DLD1 (cell line): ENCODE results near the gene QPCTL.

Source experiments
- in situ Hi-C: cut with HindIII; loops from 2 replicates; pipeline ENCODE4 v1.10.0; 2017; ENCODE audit warnings: low sequenced_read_pairs

Gene QPCTL

DNA sequence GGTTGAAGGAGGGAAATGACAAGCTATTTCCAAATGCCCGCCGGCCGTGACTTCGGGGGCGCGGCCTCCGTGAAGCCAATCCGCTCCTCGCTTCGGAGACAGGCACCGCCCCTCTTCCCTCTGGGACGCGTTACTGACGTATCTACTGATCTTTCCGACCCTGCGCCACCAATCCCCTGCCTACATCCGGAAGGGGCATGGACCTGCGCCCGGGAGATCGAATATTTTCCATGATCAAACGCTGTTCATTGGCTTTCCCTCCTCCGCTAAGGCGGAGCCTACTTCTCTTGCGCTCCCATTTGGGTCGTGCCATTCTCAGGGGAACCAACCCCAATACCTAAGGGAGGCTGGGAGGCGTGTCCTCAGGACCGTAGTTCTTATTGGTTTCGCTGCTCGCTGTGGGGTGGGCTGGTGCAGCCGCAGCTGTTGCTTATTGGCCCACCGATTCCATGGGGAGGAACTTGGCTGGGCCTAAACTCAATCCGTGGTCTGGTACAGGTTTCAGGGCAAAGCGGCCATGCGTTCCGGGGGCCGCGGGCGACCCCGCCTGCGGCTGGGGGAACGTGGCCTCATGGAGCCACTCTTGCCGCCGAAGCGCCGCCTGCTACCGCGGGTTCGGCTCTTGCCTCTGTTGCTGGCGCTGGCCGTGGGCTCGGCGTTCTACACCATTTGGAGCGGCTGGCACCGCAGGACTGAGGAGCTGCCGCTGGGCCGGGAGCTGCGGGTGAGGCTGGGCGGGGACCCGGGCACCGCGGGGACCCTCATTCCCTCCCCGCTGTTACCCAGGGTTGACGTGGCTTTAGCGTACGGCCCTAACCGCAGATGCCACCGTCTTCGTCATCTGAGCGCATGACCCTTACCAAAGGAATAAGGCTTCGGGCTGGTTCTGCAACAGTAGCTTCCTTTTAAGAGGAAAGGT is at the start of gene QPCTL:
Gene QPCTL, plus strand, starts transcription at position 480 of the 919 bp plus-strand sequence. Its CDS starts 38 bp downstream, at position 518.
- in situ Hi-C loops: no loop called here

DNA sequence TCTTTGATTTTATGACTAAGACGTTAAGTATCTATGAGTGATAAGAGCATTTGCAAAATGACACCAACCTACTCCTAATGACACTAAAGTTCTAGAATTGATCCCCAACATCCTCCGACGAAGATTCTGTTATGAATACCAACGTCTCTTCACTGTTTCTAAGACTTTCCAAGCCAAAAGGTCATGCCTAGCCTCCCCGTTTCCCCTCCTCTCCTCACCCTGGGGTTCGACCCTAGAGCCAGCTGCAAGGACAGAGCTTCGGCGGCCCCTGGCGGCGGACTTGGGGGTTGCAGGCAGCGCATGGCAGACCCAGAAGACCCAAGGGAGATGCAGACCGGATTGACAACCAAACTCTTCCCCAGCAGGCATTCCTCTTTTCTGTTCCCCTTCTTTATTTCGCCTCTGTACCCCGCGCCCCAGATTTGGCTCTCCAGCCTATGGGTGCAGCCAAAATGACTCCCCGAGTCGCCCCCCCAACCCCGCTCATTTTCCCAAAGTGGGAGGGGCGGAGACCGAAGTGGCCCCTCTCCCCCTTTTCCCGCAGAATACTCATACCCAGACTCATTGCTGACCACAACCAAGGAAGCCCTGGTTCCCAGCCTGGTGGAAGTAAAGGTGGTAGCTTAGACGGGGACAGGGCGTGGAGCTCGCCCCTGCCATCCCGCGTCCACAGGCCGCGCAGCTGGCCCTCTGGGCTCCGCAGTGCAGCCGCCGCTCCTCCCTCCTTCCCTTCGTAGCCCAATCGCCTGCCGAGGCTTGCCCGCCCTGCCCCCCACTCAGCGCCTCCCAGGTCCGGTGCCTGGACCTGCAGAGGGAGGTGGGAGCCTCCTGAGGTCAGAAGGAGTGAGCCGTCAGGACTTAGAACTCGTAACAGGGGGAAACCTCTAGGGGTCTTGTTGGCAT is 49.2 kb upstream of the QPCTL start:
- in situ Hi-C loops: no loop called here

- in situ Hi-C loops: no loop called here
Observed at GRCh38 chr19:45643927-45644771, 48.3 kb upstream of the QPCTL start.

GRCh38 chr19:45645068-45645630 is 47.3 kb upstream of the QPCTL start:
- in situ Hi-C loops: no loop called here

DNA sequence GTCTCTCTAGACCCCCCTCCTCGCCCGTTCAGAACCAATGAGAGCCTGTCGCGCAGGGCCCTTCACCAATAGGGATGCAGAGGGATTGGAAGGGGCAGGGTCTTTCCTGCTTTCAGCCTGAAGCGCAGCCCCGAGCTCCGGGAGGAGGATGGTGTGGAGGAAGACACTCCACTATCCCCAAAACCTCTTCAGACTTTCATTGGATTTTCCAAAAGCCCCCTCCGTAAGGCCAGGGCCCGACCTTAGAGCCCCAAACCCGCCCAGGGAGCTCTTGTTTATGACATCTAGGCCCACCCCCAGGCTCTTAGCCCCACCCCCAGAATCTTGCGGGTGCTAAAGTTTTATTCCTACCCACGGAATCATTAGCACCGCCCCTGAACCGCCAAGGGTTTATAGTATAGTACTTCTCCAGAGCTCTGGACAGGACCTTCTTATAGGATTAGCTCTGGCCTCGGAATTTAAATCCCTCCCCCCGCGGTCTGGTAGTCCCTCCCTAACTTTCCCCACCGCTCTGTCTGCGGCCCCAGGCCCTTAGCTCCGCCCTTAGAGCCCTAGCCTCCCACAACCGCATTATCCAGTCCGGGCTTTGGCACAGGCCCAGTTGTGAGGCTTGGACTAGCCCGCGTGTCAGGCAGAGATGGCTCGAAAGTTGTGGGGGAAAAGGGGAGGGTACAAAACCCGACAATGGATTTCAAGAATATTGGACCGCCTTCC is 46.7 kb upstream of the QPCTL start:
- in situ Hi-C loops: no loop called here

DNA sequence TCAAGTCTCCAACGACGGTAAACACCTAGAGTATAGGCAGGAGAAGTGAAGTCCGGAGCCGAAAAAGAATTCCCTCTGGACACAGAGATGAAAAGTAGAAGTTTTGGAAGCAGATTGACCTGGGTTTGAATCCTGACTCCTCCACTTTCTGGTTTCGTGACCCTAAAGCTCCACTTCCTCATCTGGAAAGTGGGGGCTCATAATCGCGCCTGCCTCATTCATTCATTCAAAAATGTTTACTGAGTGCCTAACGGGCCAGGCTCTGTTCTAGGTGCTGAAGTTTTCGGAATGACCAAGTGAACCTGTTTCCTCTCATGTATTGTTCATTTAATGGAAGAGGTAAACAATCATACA is 46.1 kb upstream of the QPCTL start:
- in situ Hi-C loops: no loop called here

DNA sequence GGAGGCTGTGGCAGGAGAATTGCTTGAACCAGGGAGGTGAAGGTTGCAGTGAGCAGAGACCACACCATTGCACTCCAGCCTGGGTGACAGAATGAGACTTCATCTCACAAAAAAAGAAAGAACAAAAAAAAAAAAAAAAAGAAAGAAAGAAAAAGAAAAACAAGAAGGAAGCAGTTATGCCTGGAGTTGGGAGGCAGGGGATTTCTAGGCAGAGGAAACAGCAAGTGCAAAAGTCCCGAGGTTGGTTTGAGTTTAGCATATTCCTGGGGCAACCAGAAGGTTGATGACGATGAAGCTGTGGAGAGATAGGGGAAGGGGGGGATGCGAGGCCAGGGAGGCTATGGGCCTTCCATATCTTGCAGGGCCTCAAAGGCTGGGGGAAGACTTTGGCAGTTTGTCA is 41.7 kb upstream of the QPCTL start:
- in situ Hi-C loops: no loop called here

GRCh38 chr19:45653634-45654033 is 38.8 kb upstream of the QPCTL start:
- in situ Hi-C loops: no loop called here

GRCh38 chr19:45655073-45655472 is 37.4 kb upstream of the QPCTL start:
- in situ Hi-C loops: no loop called here

- in situ Hi-C loops: no loop called here
Observed at GRCh38 chr19:45657520-45658167, 34.8 kb upstream of the QPCTL start.

DNA sequence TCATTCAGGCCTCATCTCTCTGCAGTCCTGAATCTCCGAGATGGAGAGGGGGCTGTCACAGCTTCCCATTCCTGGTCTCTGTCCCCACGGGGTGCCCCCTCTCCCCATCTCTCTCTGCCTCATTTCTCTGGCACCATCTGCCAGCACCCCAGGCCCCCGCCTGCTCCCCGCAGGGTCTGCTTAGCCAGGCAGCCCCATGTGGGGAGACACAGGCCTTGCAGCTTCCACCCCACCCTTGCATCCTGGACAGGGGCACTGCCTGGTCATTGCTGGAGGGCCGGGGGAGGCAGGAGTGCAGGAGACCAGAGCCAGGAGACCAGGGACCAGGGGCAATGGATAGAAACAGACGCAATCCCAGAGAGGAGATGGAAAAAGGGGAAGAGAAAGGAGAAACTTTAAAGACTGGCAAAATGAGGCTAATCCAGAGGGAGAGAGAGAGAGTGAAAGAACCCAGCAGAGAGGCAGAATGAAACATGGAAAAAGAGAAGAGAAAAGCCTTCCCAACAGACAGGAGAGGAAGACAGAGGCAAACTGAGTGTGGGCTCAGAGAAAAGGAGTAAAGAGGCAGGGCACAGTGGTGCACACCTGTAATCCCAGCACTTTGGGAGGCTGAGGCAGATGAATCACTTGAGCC is 33.3 kb upstream of the QPCTL start:
- in situ Hi-C loops: no loop called here

- in situ Hi-C loops: no loop called here
Observed at GRCh38 chr19:45660636-45661035, 31.8 kb upstream of the QPCTL start.

DNA sequence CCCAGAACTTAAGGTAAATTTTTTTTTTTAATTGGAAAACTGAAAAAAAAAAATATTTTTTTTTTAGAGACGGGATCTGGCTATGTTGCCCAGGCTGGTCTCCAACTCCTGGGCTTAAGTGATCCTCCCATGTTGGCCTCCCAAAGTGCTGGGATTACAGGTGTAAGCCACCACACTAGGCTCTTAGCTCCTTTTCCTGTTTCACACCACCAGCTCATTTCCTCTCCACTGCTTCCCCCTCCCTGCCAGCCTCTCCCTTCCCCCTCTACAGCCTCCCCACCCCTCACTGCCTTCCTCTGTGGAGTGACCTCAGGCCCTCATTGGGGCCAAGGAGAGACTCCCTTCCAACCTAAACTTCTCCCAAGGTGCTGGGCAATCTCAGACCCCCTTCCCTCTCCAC is 28.7 kb upstream of the QPCTL start:
- in situ Hi-C loops: no loop called here

DNA sequence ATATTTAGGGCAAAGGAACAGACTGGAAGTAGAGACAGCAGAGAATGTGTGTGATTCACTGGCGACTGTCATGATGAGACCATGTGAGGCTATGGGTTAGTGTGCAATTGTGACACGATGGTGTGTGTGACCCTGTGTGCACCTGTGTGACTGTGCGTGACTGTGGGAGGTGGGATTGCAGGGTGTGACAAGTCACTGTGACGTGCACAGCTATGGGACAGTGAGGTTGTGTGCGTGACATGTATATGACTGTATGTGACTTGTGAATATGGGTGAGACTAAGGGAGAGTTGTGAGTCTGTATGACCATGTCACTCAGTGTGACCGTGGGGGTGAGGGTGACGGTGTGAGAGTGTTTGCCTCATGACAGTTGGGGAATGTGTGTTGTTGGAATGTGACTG is 27.9 kb upstream of the QPCTL start:
- in situ Hi-C loops: no loop called here

DNA sequence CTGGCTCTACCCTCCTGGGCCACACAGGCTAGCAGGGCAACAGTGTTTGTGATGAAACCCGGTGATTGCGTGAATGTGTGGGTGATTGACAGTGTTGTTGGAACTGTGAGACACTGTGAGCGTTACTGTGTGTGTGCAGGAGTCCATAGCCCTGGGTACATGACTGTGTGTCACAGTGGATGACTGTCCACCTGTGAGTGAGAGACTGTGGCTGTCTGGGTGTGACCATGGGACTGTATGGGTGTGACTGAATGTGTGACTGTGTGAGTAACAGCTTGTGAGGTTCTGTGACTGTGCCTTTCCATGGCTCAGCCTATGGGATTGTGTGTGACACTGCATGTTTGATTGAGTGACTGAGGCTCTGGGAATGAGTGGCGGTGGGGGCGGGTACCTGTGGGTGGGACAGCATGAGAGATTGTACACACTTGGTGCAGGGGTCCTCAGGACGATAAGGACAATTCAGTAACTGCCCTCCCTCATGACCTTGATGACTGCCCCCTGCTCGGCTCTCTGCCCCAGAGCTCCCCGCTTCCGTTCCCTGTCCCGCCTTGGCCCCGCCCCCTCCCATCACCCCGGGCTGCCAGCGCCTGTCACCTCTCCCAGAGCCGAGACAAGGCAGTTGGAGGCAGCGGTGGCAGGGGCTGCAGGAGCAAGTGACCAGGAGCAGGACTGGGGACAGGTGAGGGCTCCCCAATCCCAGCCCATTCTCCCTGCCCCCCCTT is 24.7 kb upstream of the QPCTL start, which contains the start of gene GIPR:
Gene GIPR, plus strand, starts transcription at position 602 of the 722 bp plus-strand sequence. CDS start 1,300 bp downstream, outside the sequence.
- in situ Hi-C loops: no loop called here

DNA sequence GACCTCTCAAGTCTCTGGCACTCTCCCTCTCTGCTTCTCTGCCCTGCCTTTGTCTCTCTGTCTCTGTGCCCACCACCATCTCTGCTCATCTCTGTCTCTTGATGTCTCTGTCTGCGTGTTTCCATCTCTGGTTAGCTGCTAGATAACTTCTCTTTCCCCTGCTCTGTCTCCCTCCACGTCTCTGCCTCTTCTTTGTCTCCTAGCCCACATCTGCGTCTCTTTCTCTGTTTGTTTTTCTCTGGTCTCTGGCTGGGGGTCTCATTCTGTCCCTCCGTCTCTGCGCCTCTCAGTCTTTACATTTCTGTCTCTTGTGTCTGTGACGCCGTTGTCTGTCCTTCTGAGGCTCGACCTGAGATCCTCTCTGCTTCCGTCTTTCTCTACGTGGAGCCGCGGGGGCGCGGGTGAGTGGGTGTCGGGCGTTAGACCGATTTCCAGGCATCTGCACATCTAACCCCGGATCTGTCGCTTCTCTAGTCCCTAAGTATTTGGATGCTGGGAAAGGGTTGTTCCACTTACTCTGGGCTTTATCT is 24.1 kb upstream of the QPCTL start:
- in situ Hi-C loops: no loop called here

- in situ Hi-C loops: no loop called here
Observed at GRCh38 chr19:45670670-45671453, 21.6 kb upstream of the QPCTL start.
